GM12892 (cell line): ENCODE results near the gene FOXB2.
"Not testable (repeated sequence)": the region's sequence is repeated elsewhere in the genome, so short reads cannot be mapped to it uniquely, and the experiment has no call there.

Source experiments
- DNase-seq: peaks from one replicate; pipeline ENCODE4 v3.0.0; 2011; ENCODE audit not compliant: insufficient read length
- FAIRE-seq: peaks from 2 replicates; lab custom pipeline; 2011; peaks lifted over from hg19 to GRCh38; lab: Jason Lieb, UNC
- POLR2A ChIP-seq: IDR thresholded peaks from 2 replicates; pipeline ENCODE4 v1.6.1; 2011; ENCODE audit warnings: low read depth, low read length, control low read depth
- POLR2AphosphoS5 ChIP-seq: IDR thresholded peaks from 2 replicates; pipeline ENCODE4 v1.6.1; 2011; ENCODE audit warnings: low read depth, low read length, control low read depth
- TAF1 ChIP-seq: IDR thresholded peaks from 2 replicates; pipeline ENCODE4 v1.6.1; 2011; ENCODE audit warnings: low read depth, mild to moderate bottlenecking, control low read depth, low read length, borderline replicate concordance

Gene FOXB2

DNA sequence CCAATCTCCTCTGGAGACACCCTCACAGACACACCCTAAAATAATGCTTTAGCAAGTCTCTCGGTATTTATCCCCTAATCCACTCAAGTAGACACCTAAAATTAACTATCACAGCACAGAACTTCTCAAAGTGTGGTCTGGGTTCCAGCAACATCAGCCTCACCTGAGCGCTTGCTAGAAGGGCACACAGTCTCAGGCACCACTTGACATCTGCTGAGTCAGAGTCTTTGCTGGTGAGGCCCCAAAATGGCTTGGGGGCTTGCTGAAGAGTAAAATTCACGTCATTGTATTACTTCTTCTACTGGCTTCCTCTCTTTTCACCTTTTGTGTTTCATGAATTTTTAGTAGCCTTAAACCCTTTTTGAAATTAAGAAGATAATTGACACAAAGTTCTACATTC is 9.0 kb downstream of the FOXB2 start:
- no peak for TF ChIP-seq POLR2AphosphoS5
- TF ChIP-seq POLR2A = no peak
- no peak for TF ChIP-seq TAF1
- no peak for FAIRE-seq
- no peak for DNase-seq

DNA sequence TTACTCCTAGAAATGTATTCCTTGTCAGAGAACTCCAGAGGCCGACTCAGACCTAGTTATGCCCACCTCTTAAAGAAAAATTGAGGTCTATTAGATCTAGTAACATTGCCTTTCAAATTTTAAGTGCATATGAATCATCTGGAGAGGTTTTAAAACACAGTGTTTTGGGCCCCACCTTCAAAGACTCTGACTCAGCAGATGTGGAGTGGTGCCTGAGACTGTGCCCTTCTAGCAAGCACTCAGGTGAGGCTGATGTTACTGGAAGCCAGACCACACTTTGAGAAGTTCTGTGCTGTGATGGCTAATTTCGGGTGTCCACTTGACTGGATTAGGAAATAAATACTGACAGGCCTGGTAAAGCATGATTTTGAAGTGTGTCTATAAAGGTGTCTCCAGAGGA is 10.6 kb downstream of the FOXB2 start:
- TF ChIP-seq POLR2A (no peak), POLR2AphosphoS5 (no peak), TAF1 (no peak)
- DNase-seq (no peak), FAIRE-seq (no peak)

DNA sequence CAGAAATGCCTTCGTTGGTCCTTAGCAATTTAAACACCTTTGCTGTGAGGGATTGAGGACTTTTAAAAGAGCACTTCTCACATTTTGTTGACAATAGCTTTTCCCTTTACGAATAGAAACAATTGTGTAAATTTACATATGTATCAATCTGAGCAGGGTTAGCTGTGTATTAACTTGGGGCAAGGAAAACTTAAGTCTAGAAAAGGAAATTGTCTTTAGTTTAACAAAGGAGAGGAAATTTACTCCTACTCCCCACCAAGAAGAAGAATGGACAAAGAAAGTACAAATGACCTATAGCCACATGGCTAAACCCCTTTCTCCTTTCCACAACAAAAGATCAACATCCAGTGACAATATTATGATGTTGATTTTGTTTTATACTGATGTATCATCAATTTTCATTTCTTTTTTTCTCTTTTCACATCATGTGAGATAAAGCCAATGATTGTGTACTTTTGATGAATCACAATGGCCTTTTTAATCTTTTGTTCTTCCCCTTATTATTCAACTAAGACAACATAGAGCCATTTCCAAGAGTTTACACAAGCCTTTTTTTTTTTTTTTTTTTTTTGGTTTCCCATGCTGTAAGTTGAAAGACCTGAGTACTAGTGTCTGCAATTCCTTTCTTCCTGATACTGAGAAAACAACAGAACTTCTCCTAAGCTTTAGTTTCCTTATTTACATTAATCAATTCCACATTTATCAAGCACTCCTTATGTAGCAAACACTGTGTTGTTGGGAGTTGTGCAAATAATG is 19.0 kb downstream of the FOXB2 start:
- FAIRE-seq = no peak
- TF ChIP-seq TAF1 = no peak
- no peak for TF ChIP-seq POLR2A
- no peak for TF ChIP-seq POLR2AphosphoS5
- DNase-seq = no peak

DNA sequence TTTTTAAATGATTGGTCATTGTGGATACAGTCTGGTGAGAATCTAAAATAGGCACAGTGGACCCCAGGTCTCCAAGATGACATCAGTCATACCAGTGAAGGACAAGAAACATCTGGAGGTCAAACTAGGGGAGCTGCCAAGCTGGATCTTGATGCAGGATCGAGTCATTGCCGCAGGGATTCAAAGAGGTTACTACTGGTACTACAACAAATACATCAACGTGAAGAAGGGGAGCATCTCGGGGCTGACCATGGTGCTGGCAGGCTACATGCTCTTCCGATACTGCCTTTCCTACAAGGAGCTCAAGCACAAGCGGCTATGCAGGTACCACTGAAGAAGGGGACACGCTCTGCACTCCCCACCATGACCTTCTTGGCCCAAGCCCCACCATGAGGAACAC is 20.9 kb downstream of the FOXB2 start:
- FAIRE-seq (no peak), DNase-seq (no peak)
- no peak for TF ChIP-seq TAF1
- TF ChIP-seq POLR2AphosphoS5 = no peak
- no peak for TF ChIP-seq POLR2A

DNA sequence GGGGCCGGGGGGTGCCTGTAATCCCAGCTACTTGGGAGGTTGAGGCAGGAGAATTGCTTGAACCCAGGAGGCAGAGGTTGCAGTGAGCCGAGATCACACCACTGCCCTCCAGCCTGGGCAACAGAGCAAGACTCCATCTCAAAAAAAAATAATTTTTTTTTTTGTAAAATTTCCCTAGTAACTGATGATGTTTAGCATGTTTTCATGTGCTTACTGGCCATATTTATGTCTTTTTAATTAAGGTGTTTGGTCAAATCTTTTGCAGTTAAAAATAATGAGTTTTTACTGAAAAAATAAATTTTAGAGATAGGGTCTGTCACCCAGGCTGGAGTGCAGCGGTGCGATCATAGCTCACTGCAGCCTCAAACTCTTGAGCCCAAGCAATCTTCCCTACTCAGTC is 24.3 kb downstream of the FOXB2 start:
- not testable (repeated sequence) for DNase-seq, FAIRE-seq

DNA sequence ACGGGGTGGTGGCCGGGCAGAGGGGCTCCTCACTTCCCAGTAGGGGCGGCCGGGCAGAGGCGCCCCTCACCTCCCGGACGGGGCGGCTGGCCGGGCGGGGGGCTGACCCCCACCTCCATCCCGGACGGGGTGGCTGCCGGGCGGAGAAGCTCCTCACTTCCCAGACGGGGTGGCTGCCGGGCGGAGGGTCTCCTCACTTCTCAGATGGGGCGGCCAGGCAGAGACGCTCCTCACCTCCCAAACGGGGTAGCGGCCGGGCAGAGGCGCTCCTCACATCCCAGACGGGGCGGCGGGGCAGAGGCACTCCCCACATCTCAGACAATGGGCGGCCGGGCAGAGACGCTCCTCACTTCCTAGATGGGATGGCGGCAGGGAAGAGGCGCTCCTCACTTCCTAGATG is 41.2 kb downstream of the FOXB2 start:
- FAIRE-seq, DNase-seq: not testable (repeated sequence)

DNA sequence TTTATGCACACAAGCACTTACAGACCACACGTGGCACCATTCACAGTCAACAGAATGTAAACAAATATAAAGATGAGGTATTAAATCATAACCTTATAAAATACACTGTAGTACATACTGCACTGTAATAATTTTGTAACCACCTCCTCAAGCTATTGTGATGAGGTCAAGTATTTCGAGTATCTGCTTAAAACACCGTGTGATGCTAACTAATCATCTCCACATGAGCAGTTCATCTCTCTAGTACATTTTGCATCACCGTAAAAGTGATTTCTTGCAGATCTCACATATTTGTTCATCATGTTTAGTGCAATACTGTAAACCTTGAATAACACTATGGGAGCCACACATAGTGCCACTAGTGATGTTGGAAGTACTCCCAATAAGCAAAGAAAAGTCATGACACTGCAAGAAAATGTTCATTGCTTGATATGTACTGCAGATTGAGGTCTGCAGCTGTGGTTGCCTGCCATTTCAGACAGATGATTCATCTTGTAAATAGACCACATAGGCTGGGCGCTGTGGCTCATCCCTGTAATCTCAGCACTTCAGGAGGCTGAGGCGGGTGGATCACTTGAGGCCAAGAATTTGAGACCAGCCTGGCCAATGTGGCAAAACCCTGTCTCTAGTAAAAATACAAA is 44.3 kb downstream of the FOXB2 start:
- DNase-seq (no peak), FAIRE-seq (no peak)
- TF ChIP-seq TAF1 = no peak
- TF ChIP-seq POLR2A = no peak
- no peak for TF ChIP-seq POLR2AphosphoS5

DNA sequence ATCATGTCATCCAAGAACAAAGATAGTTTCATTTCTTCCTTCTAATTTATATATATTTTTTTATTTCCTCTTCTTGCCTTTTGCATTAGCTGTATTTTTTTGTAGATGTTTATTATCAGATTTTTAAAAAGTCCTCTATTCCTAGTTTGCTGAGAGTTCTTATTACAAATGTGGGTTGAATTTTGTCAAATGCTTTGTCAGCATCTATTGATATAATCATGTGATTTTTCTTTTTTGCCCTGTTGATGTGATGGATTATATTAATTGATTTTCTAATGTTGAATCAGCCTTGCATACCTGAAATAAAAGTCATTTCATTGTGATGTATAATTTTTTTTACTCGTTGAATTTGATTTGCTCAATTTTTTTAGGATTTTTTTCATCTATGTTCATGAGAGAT is 46.9 kb downstream of the FOXB2 start:
- TF ChIP-seq POLR2AphosphoS5 = no peak
- TF ChIP-seq POLR2A = no peak
- TF ChIP-seq TAF1 = no peak
- no peak for FAIRE-seq

More for the DNA sequence above, 46.9 kb downstream of the FOXB2 start:
- DNase-seq = no peak
